Measurements from ENCODE around the gene TMEM26.

Gene TMEM26

GRCh38 chr10:61406242-61406641 lies 46.9 kb downstream of the TMEM26 start:
- no peaks in the 10 kb centered on the region for H3K9me3 ChIP-seq (ENCODE audit: severe bottlenecking)
- no peak overlapping the region for H3K4me3 ChIP-seq (ENCODE audit: low read depth, low read length)
- TF ChIP-seq CTCF (IDR thresholded peaks at IDR 0.05; ENCODE audit: low read depth, low read length): no peak
- no peaks in the 10 kb centered on the region for H3K36me3 ChIP-seq
- no peak for DNase-seq
- H3K27me3 ChIP-seq (ENCODE audit: insufficient read depth, low read depth, severe bottlenecking): no peaks in the 10 kb centered on the region
- no peak overlapping the region for H3K27ac ChIP-seq

GRCh38 chr10:61404751-61405150 lies 48.4 kb downstream of the TMEM26 start:
- no peak for TF ChIP-seq CTCF (IDR thresholded peaks at IDR 0.05; ENCODE audit: low read depth, low read length)
- DNase-seq: no peak
- Histone ChIP-seq H3K27me3 (ENCODE audit: insufficient read depth, low read depth, severe bottlenecking) (no peaks in the 10 kb centered on the region), H3K36me3 (no peaks in the 10 kb centered on the region), H3K4me3 (ENCODE audit: low read depth, low read length) (no peak overlapping the region), H3K9me3 (ENCODE audit: severe bottlenecking) (no peaks in the 10 kb centered on the region), H3K27ac (no peak overlapping the region)

GRCh38 chr10:61400524-61400923 lies 52.7 kb downstream of the TMEM26 start:
- Histone ChIP-seq H3K36me3 (no peaks in the 10 kb centered on the region), H3K27me3 (ENCODE audit: insufficient read depth, low read depth, severe bottlenecking) (no peaks in the 10 kb centered on the region), H3K9me3 (ENCODE audit: severe bottlenecking) (no peaks in the 10 kb centered on the region), H3K27ac (no peak overlapping the region), H3K4me3 (ENCODE audit: low read depth, low read length) (no peak overlapping the region)
- TF ChIP-seq CTCF (IDR thresholded peaks at IDR 0.05; ENCODE audit: low read depth, low read length): no peak
- DNase-seq: no peak

- no peak overlapping the region for H3K4me3 ChIP-seq (ENCODE audit: low read depth, low read length)
- H3K27ac ChIP-seq: no peak overlapping the region
- no peaks in the 10 kb centered on the region for H3K9me3 ChIP-seq (ENCODE audit: severe bottlenecking)
- no peaks in the 10 kb centered on the region for H3K27me3 ChIP-seq (ENCODE audit: insufficient read depth, low read depth, severe bottlenecking)
- H3K36me3 ChIP-seq: no peaks in the 10 kb centered on the region
- TF ChIP-seq CTCF (IDR thresholded peaks at IDR 0.05; ENCODE audit: low read depth, low read length): no peak
- no peak for DNase-seq
These were observed 53.8 kb downstream of the TMEM26 start for GRCh38 chr10:61399406-61399805.

GRCh38 chr10:61398366-61399129 lies 54.6 kb downstream of the TMEM26 start:
- no peak overlapping the region for H3K4me3 ChIP-seq (ENCODE audit: low read depth, low read length)
- no peak for TF ChIP-seq CTCF (IDR thresholded peaks at IDR 0.05; ENCODE audit: low read depth, low read length)
- no peaks in the 10 kb centered on the region for H3K27me3 ChIP-seq (ENCODE audit: insufficient read depth, low read depth, severe bottlenecking)
- no peak for DNase-seq
- H3K27ac ChIP-seq: no peak overlapping the region
- no peaks in the 10 kb centered on the region for H3K36me3 ChIP-seq
- H3K9me3 ChIP-seq (ENCODE audit: severe bottlenecking): no peaks in the 10 kb centered on the region
